ENCODE data around the gene GNB5.
A peak's percentile ranks its signal among the peaks of the same experiment; 100 is the strongest.

GNB5 gene

GRCh38 chr15:52144656-52145178 is 46.5 kb downstream of the GNB5 start:
- no peak for DNase-seq (ENCODE audit: low read depth in 2 of 2)

GRCh38 chr15:52143873-52144272 is 47.3 kb downstream of the GNB5 start:
- no peak for DNase-seq (ENCODE audit: low read depth in 2 of 2)

GRCh38 chr15:52140646-52141045 is 50.5 kb downstream of the GNB5 start:
- DNase-seq (ENCODE audit: low read depth in 2 of 2) = no peak

GRCh38 chr15:52139599-52140462 is 51.4 kb downstream of the GNB5 start:
- peak; percentile 14 to 55 for DNase-seq (ENCODE audit: low read depth in 2 of 2)

- no peak for DNase-seq (ENCODE audit: low read depth in 2 of 2)
Observed at GRCh38 chr15:52137432-52138357, 53.5 kb downstream of the GNB5 start.

GRCh38 chr15:52136442-52136980 is 54.7 kb downstream of the GNB5 start:
- no peak for DNase-seq (ENCODE audit: low read depth in 2 of 2)

GRCh38 chr15:52134502-52135144 is 56.6 kb downstream of the GNB5 start:
- DNase-seq (ENCODE audit: low read depth in 2 of 2) = no peak

GRCh38 chr15:52133510-52134220 is 57.5 kb downstream of the GNB5 start:
- no peak for DNase-seq (ENCODE audit: low read depth in 2 of 2)

GRCh38 chr15:52132066-52132465 is 59.1 kb downstream of the GNB5 start:
- no peak for DNase-seq (ENCODE audit: low read depth in 2 of 2)

- DNase-seq (ENCODE audit: low read depth in 2 of 2) = no peak
Observed at GRCh38 chr15:52128568-52128967, 62.6 kb downstream of the GNB5 start.

- DNase-seq (ENCODE audit: low read depth in 2 of 2) = no peak
Observed at GRCh38 chr15:52124270-52124880, 66.8 kb downstream of the GNB5 start.

GRCh38 chr15:52121896-52122295 is 69.3 kb downstream of the GNB5 start:
- no peak for DNase-seq (ENCODE audit: low read depth in 2 of 2)

- DNase-seq (ENCODE audit: low read depth in 2 of 2) = no peak
Observed at GRCh38 chr15:52121006-52121405, 70.2 kb downstream of the GNB5 start.

- DNase-seq (ENCODE audit: low read depth in 2 of 2) = no peak
Observed at GRCh38 chr15:52120488-52120887, 70.7 kb downstream of the GNB5 start.

GRCh38 chr15:52118969-52119749 is 72.0 kb downstream of the GNB5 start:
- DNase-seq (ENCODE audit: low read depth in 2 of 2) = no peak

GRCh38 chr15:52117549-52117948 is 73.6 kb downstream of the GNB5 start:
- DNase-seq (ENCODE audit: low read depth in 2 of 2) = no peak

GRCh38 chr15:52115598-52116427 is 75.4 kb downstream of the GNB5 start:
- no peak for DNase-seq (ENCODE audit: low read depth in 2 of 2)

- no peak for DNase-seq (ENCODE audit: low read depth in 2 of 2)
Observed at GRCh38 chr15:52114261-52115055, 76.7 kb downstream of the GNB5 start.

All from stimulated activated CD4-positive, alpha-beta T cell treated with anti-CD3 and anti-CD28 coated beads, Interleukin-1b, Interleukin-23, amount 100 ng/mL, for 1 hour (primary cell).